ENCODE data around the gene ANKS1B.
"Not testable (repeated sequence)": the region's sequence is repeated elsewhere in the genome, so short reads cannot be mapped to it uniquely, and the experiment has no call there.

The ANKS1B gene

DNA sequence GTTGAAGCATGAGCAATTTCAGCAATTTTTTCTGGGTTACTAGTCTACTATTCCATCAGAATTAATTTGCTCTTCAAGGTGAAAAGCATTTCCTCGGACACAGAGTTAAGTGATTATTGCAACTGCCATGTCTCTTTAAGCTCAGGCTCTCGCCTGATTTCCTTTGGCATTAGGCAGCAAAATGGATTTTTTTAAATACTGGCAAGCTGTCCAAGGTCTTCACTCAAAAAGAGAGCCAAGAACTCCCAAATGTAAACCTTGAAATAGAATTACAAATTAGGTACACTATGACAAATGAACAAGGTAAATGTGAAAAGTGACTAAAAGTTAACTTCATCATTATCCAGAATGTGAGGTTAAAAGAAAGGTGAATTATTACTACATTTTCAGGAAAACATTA lies 225.3 kb downstream of the ANKS1B start:
- DNase-seq (ENCODE audit: low read depth in 2 of 2), result no peak

DNA sequence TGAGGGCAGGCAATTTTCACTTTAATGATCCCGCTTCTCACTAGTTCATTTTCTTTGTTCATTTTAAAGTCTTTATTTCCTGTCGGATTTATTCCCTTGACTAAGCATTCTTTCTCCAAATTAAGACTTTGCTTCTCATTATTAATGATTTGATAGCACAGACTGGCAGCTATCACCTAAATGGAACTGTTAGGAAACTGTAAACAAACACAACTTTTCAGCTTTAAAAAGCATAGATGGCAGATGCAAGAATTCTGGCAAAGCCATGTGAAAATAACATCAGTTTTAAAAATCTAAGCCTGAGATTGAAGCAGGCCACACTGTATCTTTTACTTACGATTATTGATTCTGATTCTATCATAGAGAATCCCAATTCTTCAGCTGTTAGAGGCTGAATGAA lies 225.7 kb downstream of the ANKS1B start:
- no peak for DNase-seq (ENCODE audit: low read depth in 2 of 2)

GRCh38 chr12:99752740-99753139 lies 232.0 kb downstream of the ANKS1B start:
- no peak for DNase-seq (ENCODE audit: low read depth in 2 of 2)

DNA sequence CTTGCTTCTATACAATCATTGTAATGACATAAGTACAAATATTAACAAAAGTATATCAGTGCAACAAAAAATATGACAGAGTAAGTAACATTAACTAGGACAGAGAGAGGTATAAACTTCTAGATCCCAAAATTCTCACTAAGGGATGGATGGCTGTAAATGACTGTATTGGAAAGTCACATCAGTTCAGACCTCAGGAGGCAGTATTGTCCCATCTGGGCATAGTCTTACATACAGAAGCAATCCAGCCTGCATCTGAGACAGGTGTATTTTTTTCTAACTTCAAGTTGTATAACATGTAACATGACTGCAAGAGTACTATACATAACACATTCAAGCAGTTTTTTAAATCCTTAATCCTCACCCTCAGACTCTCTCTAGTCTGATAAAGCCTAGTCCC lies 238.2 kb downstream of the ANKS1B start:
- DNase-seq (ENCODE audit: low read depth in 2 of 2), result no peak

GRCh38 chr12:99745895-99746294 lies 238.8 kb downstream of the ANKS1B start:
- DNase-seq (ENCODE audit: low read depth in 2 of 2), result no peak

DNA sequence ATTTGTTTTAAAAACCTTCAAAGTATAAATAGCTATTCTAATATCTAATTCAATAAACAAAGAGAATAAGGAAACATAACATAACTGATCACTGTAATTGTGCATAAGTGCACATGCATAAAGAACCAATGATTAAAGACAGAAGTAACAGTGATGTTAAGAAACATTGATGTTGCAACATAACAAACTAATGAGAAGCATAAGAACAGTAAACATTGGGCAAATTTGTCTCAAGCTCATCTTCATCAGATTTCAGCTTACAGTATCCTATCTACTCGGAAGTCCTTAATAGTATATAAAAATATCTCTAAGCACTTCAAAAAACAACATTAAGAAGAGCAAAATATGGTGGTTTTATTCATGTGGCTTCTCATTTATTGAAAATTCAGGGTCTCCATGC lies 239.6 kb downstream of the ANKS1B start:
- no peak for DNase-seq (ENCODE audit: low read depth in 2 of 2)

DNA sequence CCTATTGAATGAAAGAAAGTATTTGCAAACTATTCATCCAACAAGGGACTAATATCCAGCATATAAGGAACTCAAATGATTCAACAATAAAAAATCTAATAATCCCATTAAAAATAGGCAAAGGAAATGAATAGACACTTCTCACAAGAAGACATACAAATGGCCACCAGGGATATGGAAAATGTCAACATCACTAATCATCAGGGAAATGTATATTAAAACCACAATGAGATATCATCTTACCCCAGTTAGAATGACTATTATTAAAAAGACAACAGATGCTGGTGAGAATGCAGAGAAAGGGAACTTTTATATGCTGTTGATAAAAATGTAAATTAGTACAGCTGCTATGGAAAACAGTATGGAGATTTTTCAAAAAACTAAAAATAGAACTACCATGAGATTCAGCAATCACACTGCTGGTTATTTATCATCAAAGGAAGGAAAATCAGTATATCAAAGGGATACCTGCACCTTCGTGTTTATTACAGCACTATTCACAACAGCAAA lies 247.9 kb downstream of the ANKS1B start:
- DNase-seq (ENCODE audit: low read depth in 2 of 2), result no peak

DNA sequence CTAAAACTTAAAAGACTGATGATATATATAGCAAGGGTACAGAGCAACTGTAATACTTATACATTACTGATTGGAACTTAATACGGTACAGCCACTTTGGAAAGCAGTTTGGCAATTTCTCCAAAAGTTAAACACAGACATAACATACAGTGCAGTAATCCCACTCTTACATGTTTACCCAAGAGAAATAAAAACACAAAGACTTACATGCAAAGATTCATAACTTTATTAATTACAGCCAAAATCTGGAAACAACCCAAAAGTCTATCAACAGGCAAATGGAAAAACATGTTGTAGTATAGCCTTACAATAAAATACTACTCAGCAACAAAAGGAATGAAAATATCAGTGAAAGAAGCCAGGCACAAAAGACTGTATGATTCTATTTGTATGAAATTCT lies 252.6 kb downstream of the ANKS1B start:
- no peak for DNase-seq (ENCODE audit: low read depth in 2 of 2)

DNA sequence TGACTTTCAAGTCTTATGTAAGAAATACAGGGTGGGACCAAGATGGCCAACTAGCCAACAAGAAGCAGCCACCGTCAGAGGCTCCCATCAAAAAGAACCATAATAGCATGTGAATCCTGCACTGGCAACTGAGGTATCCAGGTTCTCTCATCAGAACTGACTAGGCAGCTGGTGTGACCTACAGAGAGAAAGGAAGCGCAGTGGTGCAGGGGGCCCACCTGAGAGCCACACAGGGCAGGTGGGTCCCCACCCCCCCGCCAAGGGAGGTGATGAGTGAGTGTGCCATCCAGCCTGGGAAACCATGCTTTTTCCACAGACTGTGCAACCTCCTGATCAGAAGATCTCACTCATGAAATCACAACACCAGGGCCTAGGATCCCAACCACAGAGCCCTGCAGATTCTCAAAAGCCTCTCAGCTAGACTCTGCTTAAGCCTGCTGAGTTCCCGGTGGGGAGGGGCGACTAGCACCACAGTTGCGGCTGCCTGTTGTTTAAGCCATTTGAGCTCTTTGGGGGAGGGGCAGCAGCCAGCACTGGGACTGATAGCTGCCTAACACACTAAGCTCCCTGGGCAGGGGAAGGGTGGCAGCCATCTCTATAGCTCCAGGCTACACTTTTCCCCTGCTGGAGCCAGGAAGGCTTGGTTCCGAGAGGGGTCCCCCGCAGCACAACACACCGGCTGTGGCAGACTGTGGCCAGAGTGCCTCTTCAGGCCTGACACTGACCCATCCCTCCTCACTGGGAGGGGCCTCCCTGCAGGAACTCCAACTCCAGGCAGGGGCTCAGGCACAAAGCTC lies 261.8 kb downstream of the ANKS1B start:
- no peak for DNase-seq (ENCODE audit: low read depth in 2 of 2)

- DNase-seq (ENCODE audit: low read depth in 2 of 2), result no peak
Observed at GRCh38 chr12:99721715-99722275, 262.9 kb downstream of the ANKS1B start.

DNA sequence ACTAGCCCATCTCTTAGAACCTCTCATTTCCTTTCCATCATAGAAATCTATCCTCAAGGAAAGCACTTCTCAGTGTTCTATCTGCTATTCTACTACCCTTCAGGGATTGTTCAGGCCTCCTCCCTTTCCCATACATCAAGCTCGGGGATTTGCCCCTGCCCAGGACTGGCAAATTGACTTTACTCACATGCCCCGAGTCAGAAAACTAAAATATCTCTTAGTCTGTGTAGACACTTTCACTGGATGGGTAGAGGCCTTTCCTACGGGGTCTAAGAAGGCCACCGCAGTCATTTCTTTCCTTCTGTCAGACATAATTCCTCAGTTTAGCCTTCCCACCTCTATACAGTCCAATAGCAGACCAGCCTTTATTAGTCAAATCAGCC lies 264.7 kb downstream of the ANKS1B start:
- DNase-seq (ENCODE audit: low read depth in 2 of 2), result not testable (repeated sequence)

DNA sequence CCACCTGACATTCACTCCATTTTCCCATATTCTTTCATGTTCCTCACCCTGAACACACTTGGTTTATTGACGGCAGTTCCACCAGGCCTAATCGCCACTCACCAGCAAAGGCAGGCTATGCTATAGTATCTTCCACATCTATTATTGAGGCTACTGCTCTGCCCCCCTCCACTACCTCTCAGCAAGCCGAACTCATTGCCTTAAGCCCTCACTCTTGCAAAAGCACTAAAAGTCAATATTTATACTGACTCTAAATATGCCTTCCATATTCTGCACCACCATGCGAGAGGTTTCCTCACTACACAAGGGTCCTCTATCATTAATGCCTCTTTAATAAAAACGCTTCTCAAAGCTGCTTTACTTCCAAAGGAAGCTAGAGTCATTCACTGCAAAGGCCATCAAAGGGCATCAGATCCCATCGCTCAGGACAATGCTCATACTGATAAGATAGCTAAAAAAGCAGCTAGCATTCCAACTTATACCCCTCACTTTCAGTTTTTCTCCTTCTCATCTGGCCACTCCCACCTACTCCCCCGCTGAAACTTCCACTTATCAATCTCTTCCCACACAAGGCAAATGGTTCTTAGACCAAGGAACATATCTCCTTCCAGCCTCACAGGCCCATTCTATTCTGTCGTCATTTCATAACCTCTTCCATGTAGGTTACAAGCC lies 265.2 kb downstream of the ANKS1B start:
- DNase-seq (ENCODE audit: low read depth in 2 of 2), result not testable (repeated sequence)

- not testable (repeated sequence) for DNase-seq (ENCODE audit: low read depth in 2 of 2)
Observed at GRCh38 chr12:99715841-99716510, 268.8 kb downstream of the ANKS1B start.

DNA sequence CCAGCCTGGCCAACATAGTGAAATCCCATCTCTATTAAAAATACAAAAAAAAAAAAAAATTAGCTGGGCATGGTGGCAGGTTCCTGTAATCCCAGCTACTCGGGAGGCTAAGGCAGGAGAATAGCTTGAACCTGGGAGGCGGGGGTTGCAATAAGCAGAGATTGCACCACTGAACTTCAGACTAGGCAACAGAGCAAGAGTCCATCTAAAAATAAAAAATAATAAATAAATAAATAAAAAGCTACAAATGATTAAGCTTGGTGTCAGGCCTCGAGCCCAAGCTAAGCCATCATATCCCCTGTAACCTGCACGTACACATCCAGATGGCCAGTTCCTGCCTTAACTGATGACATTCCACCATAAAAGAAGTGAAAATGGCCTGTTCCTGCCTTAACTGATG lies 269.8 kb downstream of the ANKS1B start:
- DNase-seq (ENCODE audit: low read depth in 2 of 2), result not testable (repeated sequence)

DNA sequence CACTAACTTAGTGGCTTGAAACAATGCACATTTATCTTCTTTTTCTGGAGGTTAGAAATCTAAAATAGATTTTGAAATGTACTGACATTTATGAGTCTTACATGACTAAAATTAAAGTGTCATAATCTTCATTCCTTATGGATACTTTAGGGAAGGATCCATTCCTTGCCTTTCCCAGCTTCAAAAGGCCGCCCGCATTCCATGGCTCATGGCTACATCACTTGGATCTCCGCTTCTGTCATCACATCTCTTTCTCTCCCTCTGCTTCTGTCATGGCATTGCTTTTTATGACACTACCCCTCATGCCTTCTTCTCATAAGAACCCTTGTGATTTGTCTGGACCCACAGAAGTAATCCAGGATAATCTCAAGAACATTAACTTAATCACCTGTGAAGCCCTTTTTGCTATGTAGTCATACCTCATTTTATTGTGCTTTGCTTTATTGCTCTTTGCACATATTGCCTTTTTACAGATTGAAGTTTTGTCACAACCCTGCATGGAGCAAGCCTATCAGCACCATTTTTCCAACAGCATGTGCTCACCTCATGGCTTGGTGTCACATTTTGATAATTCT lies 270.7 kb downstream of the ANKS1B start:
- no peak for DNase-seq (ENCODE audit: low read depth in 2 of 2)

GRCh38 chr12:99712281-99712680 lies 272.5 kb downstream of the ANKS1B start:
- no peak for DNase-seq (ENCODE audit: low read depth in 2 of 2)

GRCh38 chr12:99711246-99711645 lies 273.5 kb downstream of the ANKS1B start:
- DNase-seq (ENCODE audit: low read depth in 2 of 2), result no peak

- no peak for DNase-seq (ENCODE audit: low read depth in 2 of 2)
Observed at GRCh38 chr12:99709619-99710018, 275.1 kb downstream of the ANKS1B start.

GRCh38 chr12:99709116-99709515 lies 275.6 kb downstream of the ANKS1B start:
- DNase-seq (ENCODE audit: low read depth in 2 of 2), result no peak

DNA sequence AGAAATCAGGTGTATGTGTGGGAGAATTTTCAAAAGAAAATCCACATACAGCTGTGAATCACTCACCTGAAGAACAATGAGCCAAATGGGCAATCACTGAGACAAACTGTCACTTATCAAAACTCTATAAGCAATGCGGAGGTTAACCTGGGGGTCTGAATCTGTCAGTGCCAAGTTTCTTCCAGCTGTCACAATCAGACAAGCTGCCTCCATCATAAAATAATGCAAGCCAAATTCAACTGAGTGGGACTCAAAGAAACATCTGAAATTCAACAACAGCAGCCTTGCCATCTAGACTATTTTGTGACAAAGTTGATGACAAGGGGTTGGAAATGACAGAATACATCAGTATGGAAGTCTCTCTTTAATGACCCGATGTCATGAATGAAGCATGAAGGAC lies 276.9 kb downstream of the ANKS1B start:
- no peak for DNase-seq (ENCODE audit: low read depth in 2 of 2)

- DNase-seq (ENCODE audit: low read depth in 2 of 2), result no peak
Observed at GRCh38 chr12:99706736-99707473, 277.8 kb downstream of the ANKS1B start.

Measured in activated CD4-positive, alpha-beta T cell treated with anti-CD3 and anti-CD28 coated beads for 24 hours (primary cell).